Naive thymus-derived CD8-positive, alpha-beta T cell (primary cell): ENCODE measurements around the gene GNA12. TPM values are rescaled to one million over a fixed set of nuclear protein-coding genes. Genes with fewer than 3 reads are reported as not detected.
A peak's percentile ranks its signal among the peaks of the same experiment; 100 is the strongest.

Source experiments
- ATAC-seq, 2 donors: fragments of 150-1000 bp; cut with Tn5 transposase in 1 of 2; sonication (Bioruptor Pico), chemical (Tn5 transposase) in 1 of 2; 1 replicate in 1 of 2; 2 replicates in 1 of 2; pipeline ENCODE4 v1.10.0; 2021; ENCODE audit warnings: mild to moderate bottlenecking in 2 of 2, moderate library complexity in 2 of 2
- POLR2A ChIA-PET: fragments of 350-600 bp; sonication (Branson Sonifier 250); formaldehyde crosslinking; loops from one replicate; lab custom pipeline; 2021; ENCODE audit warnings: antibody characterized with exemption; lab: Charles Lee
- DNase-seq, 10 donors: peaks; one replicate each; pipeline versions ENCODE4 v3.0.0 to v3.0.0-alpha.2; 2020 to 2022
- H3K27ac Mint-ChIP-seq, 10 donors: one replicate each; pipeline ENCODE4 v1.8.0; 2020 to 2022; ENCODE audit warnings: mild to moderate bottlenecking in 10 of 10, mixed read lengths in 10 of 10, moderate library complexity in 4 of 10, inconsistent platforms in 1 of 10
- H3K27me3 Mint-ChIP-seq, 5 donors: one replicate each; pipeline ENCODE4 v1.8.0; 2021 to 2022; ENCODE audit warnings: mixed read lengths in 5 of 5
- H3K36me3 Mint-ChIP-seq, 3 donors: one replicate each; pipeline ENCODE4 v1.8.0; 2020 to 2022; ENCODE audit warnings: mixed read lengths in 3 of 3, mild to moderate bottlenecking in 2 of 3, inconsistent platforms in 1 of 3
- H3K4me1 Mint-ChIP-seq, 4 donors: one replicate each; pipeline ENCODE4 v1.8.0; 2021 to 2022; ENCODE audit warnings: mixed read lengths in 4 of 4
- H3K4me3 Mint-ChIP-seq, 10 donors: one replicate each; pipeline ENCODE4 v1.8.0; 2020 to 2022; ENCODE audit warnings: mild to moderate bottlenecking in 10 of 10, mixed read lengths in 10 of 10, moderate library complexity in 6 of 10, inconsistent platforms in 1 of 10
- H3K9me3 Mint-ChIP-seq, 9 donors: one replicate each; pipeline ENCODE4 v1.8.0; 2020 to 2022; ENCODE audit warnings: mixed read lengths in 9 of 9, mild to moderate bottlenecking in 3 of 9, inconsistent platforms in 1 of 9, moderate library complexity in 1 of 9
- polyA plus RNA-seq, 3 donors: library from polyadenylated mRNA; unstranded; fragments of 300-500 nt; fragmentation: Illumina TruSeq; gene quantifications; one replicate each; pipeline ENCODE4 v1.2.3, GENCODE V29; 2021
- total RNA-seq, 8 experiments: library from RNA in 2 of 8; stranded (reverse) in 2 of 8; gene quantifications; one replicate each; pipeline ENCODE4 v1.2.3 and lab custom pipeline; 2021 to 2026

GNA12 gene
- total and polyA plus RNA-seq, 5 experiments from 2014 or later, result 4.6 to 21.4 (median 13.7) TPM

GRCh38 chr7:2845034-2845592, 1.0 kb upstream of the GNA12 start:
- POLR2A ChIA-PET, result interaction anchor here (0.8 kb wide), 1 partner anchor 14 kb away, joined by 3 read pairs; no protein-coding TSS in a partner anchor
- H3K4me1 Mint-ChIP-seq, result peaks cover 13 to 40% (median 34%) of the 10 kb centered on the region in 4 donors
- H3K9me3 Mint-ChIP-seq, result no peaks in the 10 kb centered on the region
- peaks cover 0 to 5% (median 3%) of the 10 kb centered on the region in 3 donors for H3K36me3 Mint-ChIP-seq
- no peak for DNase-seq
- H3K27ac Mint-ChIP-seq, result peak overlapping the region in 4 of 10 donors; percentile 8 to 67 (median 14)
- H3K4me3 Mint-ChIP-seq, result peak overlapping the region; percentile 77 to 97 (median 92)
- no peaks in the 10 kb centered on the region for H3K27me3 Mint-ChIP-seq
- no peak for ATAC-seq

GRCh38 chr7:2843711-2844152, 376 bp downstream of the GNA12 start:
- ATAC-seq, result peak; percentile 12 to 35
- DNase-seq, result peak in 7 of 10 donors; percentile 13 to 67 (median 34)
- H3K27ac Mint-ChIP-seq, result peak overlapping the region in 4 of 10 donors; percentile 32 to 91 (median 84)

GRCh38 chr7:2843191-2843685, 870 bp downstream of the GNA12 start:
- Mint-ChIP-seq H3K4me1 (peaks cover 16 to 57% (median 47%) of the 10 kb centered on the region in 4 donors), H3K4me3 (peak overlapping the region; percentile 75 to 89 (median 84))
- POLR2A ChIA-PET, result no interaction called here

More at GRCh38 chr7:2843711-2844152, 376 bp downstream of the GNA12 start:
- peak overlapping the region; percentile 47 to 87 (median 72) for H3K4me3 Mint-ChIP-seq
- no peaks in the 10 kb centered on the region for H3K27me3 Mint-ChIP-seq
- peaks cover 15 to 52% (median 43%) of the 10 kb centered on the region in 4 donors for H3K4me1 Mint-ChIP-seq
- H3K36me3 Mint-ChIP-seq, result peaks cover 4 to 11% (median 5%) of the 10 kb centered on the region in 3 donors
- POLR2A ChIA-PET, result no interaction called here
- H3K9me3 Mint-ChIP-seq, result peaks cover 0 to 3% (median 0%) of the 10 kb centered on the region in 9 donors

GRCh38 chr7:2841907-2842306, 2.2 kb downstream of the GNA12 start:
- POLR2A ChIA-PET, result no interaction called here
- peak overlapping the region in 5 of 10 donors; percentile 36 to 86 (median 75) for H3K4me3 Mint-ChIP-seq
- peak overlapping the region in 3 of 10 donors; percentile 12 to 79 (median 27) for H3K27ac Mint-ChIP-seq
- peaks cover 0 to 4% (median 0%) of the 10 kb centered on the region in 9 donors for H3K9me3 Mint-ChIP-seq
- H3K36me3 Mint-ChIP-seq, result peaks cover 4 to 17% (median 12%) of the 10 kb centered on the region in 3 donors
- peaks cover 20 to 68% (median 56%) of the 10 kb centered on the region in 4 donors for H3K4me1 Mint-ChIP-seq
- H3K27me3 Mint-ChIP-seq, result no peaks in the 10 kb centered on the region
- DNase-seq, result no peak
- ATAC-seq, result no peak

More at GRCh38 chr7:2843191-2843685, 870 bp downstream of the GNA12 start:
- Mint-ChIP-seq H3K36me3 (peaks cover 4 to 13% (median 5%) of the 10 kb centered on the region in 3 donors), H3K27me3 (no peaks in the 10 kb centered on the region), H3K27ac (peak overlapping the region; percentile 31 to 90 (median 79)), H3K9me3 (peaks cover 0 to 4% (median 0%) of the 10 kb centered on the region in 9 donors)
- DNase-seq (no peak), ATAC-seq (no peak)

- Mint-ChIP-seq H3K4me3 (no peak overlapping the region), H3K4me1 (peaks cover 21 to 72% (median 63%) of the 10 kb centered on the region in 4 donors), H3K9me3 (peaks cover 0 to 4% (median 0%) of the 10 kb centered on the region in 9 donors), H3K36me3 (peaks cover 7 to 24% (median 16%) of the 10 kb centered on the region in 3 donors), H3K27ac (peak overlapping the region in 3 of 10 donors; percentile 20 to 50 (median 40)), H3K27me3 (no peaks in the 10 kb centered on the region)
- ATAC-seq (no peak), DNase-seq (no peak)
- POLR2A ChIA-PET, result no interaction called here
Measured at GRCh38 chr7:2840458-2840857, 3.6 kb downstream of the GNA12 start.

- ATAC-seq (no peak), DNase-seq (no peak)
- peaks cover 13 to 31% (median 21%) of the 10 kb centered on the region in 3 donors for H3K36me3 Mint-ChIP-seq
- peak overlapping the region in 4 of 10 donors; percentile 6 to 39 (median 26) for H3K27ac Mint-ChIP-seq
- H3K27me3 Mint-ChIP-seq, result no peaks in the 10 kb centered on the region
- POLR2A ChIA-PET, result no interaction called here
- H3K9me3 Mint-ChIP-seq, result peaks cover 0 to 4% (median 0%) of the 10 kb centered on the region in 9 donors
- H3K4me1 Mint-ChIP-seq, result peaks cover 20 to 68% (median 60%) of the 10 kb centered on the region in 4 donors
- H3K4me3 Mint-ChIP-seq, result peak overlapping the region in 2 of 10 donors; percentile 12 to 59
Measured at GRCh38 chr7:2838873-2839578, 5.1 kb downstream of the GNA12 start.

- Mint-ChIP-seq H3K27ac (peak overlapping the region in 2 of 10 donors; percentile 34 to 39), H3K4me3 (no peak overlapping the region), H3K9me3 (peaks cover 0 to 4% (median 0%) of the 10 kb centered on the region in 9 donors), H3K36me3 (peaks cover 13 to 31% (median 21%) of the 10 kb centered on the region in 3 donors), H3K27me3 (no peaks in the 10 kb centered on the region), H3K4me1 (peaks cover 20 to 69% (median 59%) of the 10 kb centered on the region in 4 donors)
- ATAC-seq (no peak), DNase-seq (no peak)
- POLR2A ChIA-PET, result no interaction called here
Measured at GRCh38 chr7:2838451-2838850, 5.7 kb downstream of the GNA12 start.

GRCh38 chr7:2837496-2837895, 6.6 kb downstream of the GNA12 start:
- H3K4me3 Mint-ChIP-seq, result peak overlapping the region in 4 of 10 donors; percentile 8 to 54 (median 29)
- peaks cover 13 to 33% (median 21%) of the 10 kb centered on the region in 3 donors for H3K36me3 Mint-ChIP-seq
- H3K9me3 Mint-ChIP-seq, result peaks cover 0 to 4% (median 0%) of the 10 kb centered on the region in 9 donors
- ATAC-seq, result no peak
- H3K4me1 Mint-ChIP-seq, result peaks cover 18 to 66% (median 52%) of the 10 kb centered on the region in 4 donors
- no peak for DNase-seq
- peak overlapping the region in 7 of 10 donors; percentile 3 to 54 (median 41) for H3K27ac Mint-ChIP-seq
- no peaks in the 10 kb centered on the region for H3K27me3 Mint-ChIP-seq
- POLR2A ChIA-PET, result interaction anchor here (0.7 kb wide), 1 partner anchor 140 kb away, joined by 3 read pairs; no protein-coding TSS in a partner anchor

GRCh38 chr7:2834748-2835441, 9.2 kb downstream of the GNA12 start:
- ATAC-seq, result no peak
- DNase-seq, result no peak
- Mint-ChIP-seq H3K9me3 (peaks cover 0 to 4% (median 0%) of the 10 kb centered on the region in 9 donors), H3K27ac (peak overlapping the region in 2 of 10 donors; percentile 16 to 68), H3K27me3 (no peaks in the 10 kb centered on the region), H3K4me3 (no peak overlapping the region), H3K4me1 (peaks cover 17 to 49% (median 35%) of the 10 kb centered on the region in 4 donors), H3K36me3 (peaks cover 9 to 39% (median 23%) of the 10 kb centered on the region in 3 donors)
- POLR2A ChIA-PET, result no interaction called here

- Mint-ChIP-seq H3K27me3 (no peaks in the 10 kb centered on the region), H3K4me1 (peaks cover 17 to 40% (median 23%) of the 10 kb centered on the region in 4 donors), H3K4me3 (no peak overlapping the region), H3K27ac (no peak overlapping the region), H3K9me3 (no peaks in the 10 kb centered on the region), H3K36me3 (peaks cover 9 to 34% (median 23%) of the 10 kb centered on the region in 3 donors)
- POLR2A ChIA-PET, result no interaction called here
- DNase-seq (no peak), ATAC-seq (no peak)
Measured at GRCh38 chr7:2833083-2833910, 10.8 kb downstream of the GNA12 start.

- H3K4me3 Mint-ChIP-seq, result no peak overlapping the region
- H3K9me3 Mint-ChIP-seq, result no peaks in the 10 kb centered on the region
- POLR2A ChIA-PET, result no interaction called here
- ATAC-seq (no peak), DNase-seq (no peak)
- H3K27me3 Mint-ChIP-seq, result no peaks in the 10 kb centered on the region
- H3K36me3 Mint-ChIP-seq, result peaks cover 9 to 32% (median 18%) of the 10 kb centered on the region in 3 donors
- H3K4me1 Mint-ChIP-seq, result peaks cover 10 to 33% (median 18%) of the 10 kb centered on the region in 4 donors
- no peak overlapping the region for H3K27ac Mint-ChIP-seq
Measured at GRCh38 chr7:2832461-2832860, 11.6 kb downstream of the GNA12 start.
